ENCODE measurements around the gene ZNF664.

ZNF664 gene

DNA sequence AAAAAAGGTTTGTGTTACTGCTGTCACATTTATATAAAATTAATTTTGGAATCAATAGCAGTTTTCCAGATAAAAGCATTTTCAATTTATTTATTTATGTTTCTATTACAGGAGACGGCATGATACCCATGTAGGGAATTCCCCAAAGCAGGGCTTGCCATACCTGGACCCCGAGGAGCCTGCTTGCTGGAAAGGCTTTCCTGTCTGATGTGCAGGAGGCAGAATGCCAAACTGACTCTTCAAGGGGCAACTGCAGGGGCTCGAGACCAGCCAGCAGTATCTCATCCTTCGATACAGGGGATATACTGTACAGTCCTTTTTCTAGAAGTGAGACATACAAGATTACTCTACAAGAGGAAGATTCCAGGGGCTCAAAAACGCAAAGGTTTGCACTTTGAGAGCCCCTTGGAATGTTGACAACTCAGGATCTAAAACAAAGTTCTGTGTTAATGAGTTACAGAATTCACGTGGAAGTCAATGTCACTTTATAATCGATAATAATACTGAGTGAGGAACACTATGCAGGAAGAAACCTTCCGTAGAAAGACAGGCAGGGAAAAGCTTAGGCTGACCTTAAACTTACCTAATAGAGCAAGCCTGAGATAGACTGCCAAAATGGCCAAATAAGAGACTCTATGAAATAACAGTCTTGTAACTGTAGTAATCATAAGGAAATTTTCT lies 38.6 kb downstream of the ZNF664 start:
- POLR2A ChIA-PET: no interaction called here
- no peak for DNase-seq (ENCODE audit: extremely low spot score)
- TF ChIP-seq ZNF384 (IDR thresholded peaks at IDR 0.05): no peak
- no peak for TF ChIP-seq NFRKB (IDR thresholded peaks at IDR 0.05)
- TF ChIP-seq L3MBTL2 (conservative IDR thresholded peaks at IDR 0.05): no peak
- TF ChIP-seq FOXA1 (IDR thresholded peaks at IDR 0.05): no peak
- no peak for TF ChIP-seq FOXM1 (IDR thresholded peaks at IDR 0.05; ENCODE audit: borderline replicate concordance)
- no peak for TF ChIP-seq FOXK2 (IDR thresholded peaks at IDR 0.05)
- TF ChIP-seq LEF1 (IDR thresholded peaks at IDR 0.05; ENCODE audit: borderline replicate concordance): no peak
- TF ChIP-seq, protein P1, sequence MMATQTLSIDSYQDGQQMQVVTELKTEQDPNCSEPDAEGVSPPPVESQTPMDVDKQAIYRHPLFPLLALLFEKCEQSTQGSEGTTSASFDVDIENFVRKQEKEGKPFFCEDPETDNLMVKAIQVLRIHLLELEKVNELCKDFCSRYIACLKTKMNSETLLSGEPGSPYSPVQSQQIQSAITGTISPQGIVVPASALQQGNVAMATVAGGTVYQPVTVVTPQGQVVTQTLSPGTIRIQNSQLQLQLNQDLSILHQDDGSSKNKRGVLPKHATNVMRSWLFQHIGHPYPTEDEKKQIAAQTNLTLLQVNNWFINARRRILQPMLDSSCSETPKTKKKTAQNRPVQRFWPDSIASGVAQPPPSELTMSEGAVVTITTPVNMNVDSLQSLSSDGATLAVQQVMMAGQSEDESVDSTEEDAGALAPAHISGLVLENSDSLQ (IDR thresholded peaks at IDR 0.05): no peak
- TF ChIP-seq HDGF (IDR thresholded peaks at IDR 0.05; ENCODE audit: borderline replicate concordance): no peak
- no peak for TF ChIP-seq SP1 (IDR thresholded peaks at IDR 0.05)
- no peak for TF ChIP-seq ELF4 (IDR thresholded peaks at IDR 0.05)
- TF ChIP-seq CTBP1 (IDR thresholded peaks at IDR 0.05; ENCODE audit: borderline replicate concordance): no peak
- TF ChIP-seq ARNT (IDR thresholded peaks at IDR 0.05): no peak
- no peak for TF ChIP-seq TARDBP (IDR thresholded peaks at IDR 0.05)
- TF ChIP-seq SUZ12 (IDR thresholded peaks at IDR 0.05): no peak
- no peak for TF ChIP-seq BHLHE40 (IDR thresholded peaks at IDR 0.05; ENCODE audit: borderline replicate concordance)
- CTCF ChIA-PET: no interaction called here

DNA sequence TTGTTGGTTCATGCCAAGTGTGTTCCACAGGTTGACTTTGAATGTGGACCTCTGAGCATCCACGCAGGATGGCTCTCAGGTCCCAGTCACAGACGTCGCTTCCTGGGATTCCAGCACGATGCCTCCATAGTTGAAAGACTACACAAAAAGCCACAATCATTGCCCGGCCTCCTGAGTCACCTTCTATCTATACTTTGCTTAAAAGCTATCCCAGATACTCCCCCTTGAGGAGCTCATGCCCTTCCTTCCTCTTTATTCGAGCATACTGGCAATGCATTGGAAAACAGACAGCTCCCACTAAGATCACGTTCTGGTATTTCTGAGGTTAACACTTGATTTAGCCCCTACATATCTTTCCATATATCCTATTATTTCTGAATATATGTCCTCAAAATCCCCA lies 40.1 kb downstream of the ZNF664 start:
- no peak for TF ChIP-seq L3MBTL2 (conservative IDR thresholded peaks at IDR 0.05)
- TF ChIP-seq TARDBP (IDR thresholded peaks at IDR 0.05): no peak
- TF ChIP-seq ZNF384 (IDR thresholded peaks at IDR 0.05): no peak
- TF ChIP-seq LEF1 (IDR thresholded peaks at IDR 0.05; ENCODE audit: borderline replicate concordance): no peak
- no peak for TF ChIP-seq SUZ12 (IDR thresholded peaks at IDR 0.05)
- no peak for TF ChIP-seq FOXA1 (IDR thresholded peaks at IDR 0.05)
- TF ChIP-seq, protein P1 (IDR thresholded peaks at IDR 0.05): no peak
- no peak for TF ChIP-seq HDGF (IDR thresholded peaks at IDR 0.05; ENCODE audit: borderline replicate concordance)
- TF ChIP-seq ELF4 (IDR thresholded peaks at IDR 0.05): no peak
- no peak for TF ChIP-seq NFRKB (IDR thresholded peaks at IDR 0.05)
- no peak for TF ChIP-seq BHLHE40 (IDR thresholded peaks at IDR 0.05; ENCODE audit: borderline replicate concordance)
- no peak for TF ChIP-seq ARNT (IDR thresholded peaks at IDR 0.05)
- no peak for DNase-seq (ENCODE audit: extremely low spot score)
- ChIA-PET POLR2A (no interaction called here), CTCF (no interaction called here)

DNA sequence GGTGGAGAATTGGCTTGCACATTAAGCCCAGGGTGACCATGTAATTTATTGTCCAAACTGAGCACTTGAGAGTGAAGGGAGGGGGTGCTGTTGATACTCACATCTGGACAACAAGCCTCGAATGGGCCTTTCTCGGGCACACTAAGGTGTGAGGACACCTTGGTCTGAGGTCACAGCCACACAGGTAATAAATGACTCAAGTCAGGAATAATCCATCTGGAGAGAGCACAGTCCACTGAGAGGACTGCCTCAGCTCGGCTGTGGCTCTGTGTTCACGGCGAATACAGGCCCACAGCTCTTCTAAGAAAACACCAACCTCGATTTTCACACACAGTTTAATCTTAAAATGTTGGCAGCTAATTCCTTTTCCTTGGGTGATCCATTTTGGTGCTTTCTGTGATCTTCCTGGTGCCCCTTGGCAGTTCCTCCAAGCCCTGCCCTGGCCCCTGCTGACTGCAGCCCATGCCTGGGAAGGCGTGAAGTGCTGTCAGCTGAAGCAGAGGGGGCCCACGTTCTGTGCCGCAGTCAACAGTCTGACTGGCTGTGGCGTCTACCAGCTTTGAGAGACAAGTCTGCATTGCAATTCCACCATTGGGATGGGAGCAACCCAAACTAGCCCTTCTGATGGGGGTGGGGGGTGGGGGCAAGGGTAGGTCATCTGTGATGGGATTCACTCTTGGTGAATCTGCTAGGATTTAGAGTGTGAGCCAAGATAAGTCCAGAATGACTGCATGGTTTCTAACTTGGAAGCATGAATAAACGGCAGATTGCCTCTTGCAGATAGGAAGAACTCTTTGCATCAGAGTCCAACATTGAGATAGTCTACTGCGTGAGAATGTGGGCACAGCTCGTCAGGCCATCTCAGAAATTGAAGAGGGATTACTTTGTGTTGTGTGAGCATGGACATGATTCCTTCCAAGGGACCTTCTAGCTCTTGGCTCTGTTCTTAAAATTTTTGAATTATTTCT lies 42.8 kb downstream of the ZNF664 start:
- CTCF ChIA-PET: interaction anchor here (0.6 to 0.8 kb wide), 3 partner anchors 17 to 438 kb away, joined by 3 to 4 read pairs (median 3); no protein-coding TSS in a partner anchor
- no peak for DNase-seq (ENCODE audit: extremely low spot score)
- POLR2A ChIA-PET: no interaction called here
- TF ChIP-seq FOXA1 (IDR thresholded peaks at IDR 0.05): no peak

DNA sequence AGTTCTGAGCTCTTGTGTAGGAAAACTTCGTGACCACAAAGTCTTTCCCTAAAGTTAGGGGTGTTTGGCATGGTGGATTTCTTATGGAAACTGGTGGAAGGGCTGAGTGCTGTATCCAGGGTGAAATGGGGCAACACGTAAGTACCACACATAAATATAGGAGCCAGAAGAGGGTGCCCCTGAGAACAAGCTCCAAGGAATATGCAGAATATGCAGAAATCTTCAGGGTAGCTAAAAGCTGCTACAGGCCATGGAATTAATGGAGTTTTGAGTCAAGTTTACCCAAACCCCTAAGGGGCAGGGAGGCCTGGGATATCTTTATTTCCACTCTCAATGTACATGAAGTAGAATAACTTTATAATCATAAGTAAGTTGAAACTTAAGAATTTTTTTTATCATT lies 44.0 kb downstream of the ZNF664 start:
- DNase-seq (ENCODE audit: extremely low spot score): no peak
- ChIA-PET CTCF (no interaction called here), POLR2A (no interaction called here)
- TF ChIP-seq, protein P1 (IDR thresholded peaks at IDR 0.05): no peak
- TF ChIP-seq TARDBP (IDR thresholded peaks at IDR 0.05) (no peak), ZNF384 (IDR thresholded peaks at IDR 0.05) (no peak), ELF4 (IDR thresholded peaks at IDR 0.05) (no peak), BHLHE40 (IDR thresholded peaks at IDR 0.05; ENCODE audit: borderline replicate concordance) (no peak), NFRKB (IDR thresholded peaks at IDR 0.05) (no peak), CTBP1 (IDR thresholded peaks at IDR 0.05; ENCODE audit: borderline replicate concordance) (no peak)

DNA sequence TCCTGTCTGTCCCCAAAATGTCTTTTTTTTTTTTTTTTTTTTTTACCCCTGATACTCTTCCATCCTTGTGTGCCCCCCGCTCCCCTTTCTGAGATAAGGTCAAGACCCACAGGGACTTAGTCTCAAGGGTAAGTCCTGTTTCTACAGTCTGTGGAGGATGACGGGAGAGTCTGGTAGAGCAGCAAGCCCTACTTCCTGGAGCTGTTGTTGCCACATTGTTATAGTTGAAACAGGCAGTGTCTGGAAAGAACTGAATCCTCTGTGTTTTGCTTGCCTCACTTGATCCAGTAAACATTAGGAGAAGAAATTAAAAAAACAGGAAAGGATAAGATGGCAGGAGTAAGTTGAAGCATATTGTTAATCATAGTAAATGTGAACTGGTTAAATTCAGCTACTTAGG lies 45.5 kb downstream of the ZNF664 start:
- CTCF ChIA-PET: no interaction called here
- no peak for DNase-seq (ENCODE audit: extremely low spot score)
- no peak for TF ChIP-seq BHLHE40 (IDR thresholded peaks at IDR 0.05; ENCODE audit: borderline replicate concordance)
- POLR2A ChIA-PET: no interaction called here

DNA sequence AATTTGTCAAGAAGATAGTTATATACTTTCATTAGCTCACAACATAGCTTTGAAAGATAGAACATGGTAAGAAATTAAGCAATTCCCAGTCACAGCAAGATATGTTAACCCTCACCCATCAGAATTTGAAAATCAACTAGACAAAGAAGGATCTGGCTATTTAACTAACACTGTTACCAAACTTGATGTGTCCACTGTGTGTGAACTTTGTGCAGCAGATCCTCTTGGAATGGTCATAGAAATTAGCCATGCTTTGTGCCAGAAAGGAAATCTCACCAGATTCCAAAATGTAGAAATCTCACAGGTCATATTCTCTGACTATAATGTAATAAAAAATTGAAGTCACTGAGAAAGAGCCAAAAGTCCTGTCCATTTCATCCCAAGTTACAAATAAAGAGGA lies 46.1 kb downstream of the ZNF664 start:
- DNase-seq (ENCODE audit: extremely low spot score): no peak
- TF ChIP-seq FOXM1 (IDR thresholded peaks at IDR 0.05; ENCODE audit: borderline replicate concordance): no peak
- no peak for TF ChIP-seq ARNT (IDR thresholded peaks at IDR 0.05)
- TF ChIP-seq ZNF384 (IDR thresholded peaks at IDR 0.05): no peak
- no peak for TF ChIP-seq LEF1 (IDR thresholded peaks at IDR 0.05; ENCODE audit: borderline replicate concordance)
- TF ChIP-seq BHLHE40 (IDR thresholded peaks at IDR 0.05; ENCODE audit: borderline replicate concordance): no peak
- no peak for TF ChIP-seq ELF4 (IDR thresholded peaks at IDR 0.05)
- TF ChIP-seq FOXA1 (IDR thresholded peaks at IDR 0.05): no peak
- no peak for TF ChIP-seq TARDBP (IDR thresholded peaks at IDR 0.05)
- TF ChIP-seq HDGF (IDR thresholded peaks at IDR 0.05; ENCODE audit: borderline replicate concordance): no peak
- TF ChIP-seq L3MBTL2 (conservative IDR thresholded peaks at IDR 0.05): no peak
- no peak for TF ChIP-seq NFRKB (IDR thresholded peaks at IDR 0.05)
- TF ChIP-seq, protein P1 (IDR thresholded peaks at IDR 0.05): no peak
- no peak for TF ChIP-seq SUZ12 (IDR thresholded peaks at IDR 0.05)
- no peak for TF ChIP-seq SP1 (IDR thresholded peaks at IDR 0.05)
- no peak for TF ChIP-seq CTBP1 (IDR thresholded peaks at IDR 0.05; ENCODE audit: borderline replicate concordance)
- TF ChIP-seq FOXK2 (IDR thresholded peaks at IDR 0.05): no peak
- ChIA-PET CTCF (no interaction called here), POLR2A (no interaction called here)

All from HEK293T (cell line).